Activated CD8-positive, alpha-beta memory T cell treated with anti-CD3 and anti-CD28 coated beads for 4 hours (primary cell): ENCODE results near the gene CACNG7.
A peak's percentile ranks its signal among the peaks of the same experiment; 100 is the strongest.
"Not testable (repeated sequence)": the region's sequence is repeated elsewhere in the genome, so short reads cannot be mapped to it uniquely, and the experiment has no call there.

Source experiments
- DNase-seq, 2 donors: peaks; one replicate each; pipeline ENCODE4 v3.0.0-alpha.2; 2020; ENCODE audit warnings: low read depth in 2 of 2

CACNG7 gene, protein sequence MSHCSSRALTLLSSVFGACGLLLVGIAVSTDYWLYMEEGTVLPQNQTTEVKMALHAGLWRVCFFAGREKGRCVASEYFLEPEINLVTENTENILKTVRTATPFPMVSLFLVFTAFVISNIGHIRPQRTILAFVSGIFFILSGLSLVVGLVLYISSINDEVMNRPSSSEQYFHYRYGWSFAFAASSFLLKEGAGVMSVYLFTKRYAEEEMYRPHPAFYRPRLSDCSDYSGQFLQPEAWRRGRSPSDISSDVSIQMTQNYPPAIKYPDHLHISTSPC

DNA sequence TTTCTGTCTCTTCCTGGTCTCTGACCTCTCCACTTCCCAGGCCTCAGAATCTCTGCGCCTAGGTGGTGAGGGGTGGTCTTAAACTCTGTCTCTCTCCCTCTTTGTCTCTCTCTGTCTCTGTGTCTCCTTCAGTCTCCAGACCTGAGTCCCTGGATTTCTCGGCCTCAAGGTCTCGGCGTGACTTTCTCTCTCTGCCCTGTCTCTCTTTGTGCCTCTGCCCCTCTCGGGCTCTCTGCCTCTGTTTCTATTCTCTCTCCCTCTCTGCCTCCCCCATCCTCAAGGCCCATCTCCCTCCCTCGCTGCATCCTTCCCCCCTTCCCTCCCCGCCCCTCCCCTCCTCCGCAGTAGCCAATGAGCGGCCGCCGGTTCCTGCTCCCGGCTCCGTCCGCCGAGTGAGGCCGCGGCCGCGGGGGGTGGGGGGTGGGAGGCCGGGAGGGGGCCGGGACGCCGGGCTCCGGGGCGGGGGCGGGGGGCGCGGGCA lies at the start of gene CACNG7:
TSS of gene CACNG7 (plus strand) at position 344 of the 481 bp plus-strand sequence. CDS start 3,554 bp downstream, outside the sequence.
- DNase-seq, result no peak

DNA sequence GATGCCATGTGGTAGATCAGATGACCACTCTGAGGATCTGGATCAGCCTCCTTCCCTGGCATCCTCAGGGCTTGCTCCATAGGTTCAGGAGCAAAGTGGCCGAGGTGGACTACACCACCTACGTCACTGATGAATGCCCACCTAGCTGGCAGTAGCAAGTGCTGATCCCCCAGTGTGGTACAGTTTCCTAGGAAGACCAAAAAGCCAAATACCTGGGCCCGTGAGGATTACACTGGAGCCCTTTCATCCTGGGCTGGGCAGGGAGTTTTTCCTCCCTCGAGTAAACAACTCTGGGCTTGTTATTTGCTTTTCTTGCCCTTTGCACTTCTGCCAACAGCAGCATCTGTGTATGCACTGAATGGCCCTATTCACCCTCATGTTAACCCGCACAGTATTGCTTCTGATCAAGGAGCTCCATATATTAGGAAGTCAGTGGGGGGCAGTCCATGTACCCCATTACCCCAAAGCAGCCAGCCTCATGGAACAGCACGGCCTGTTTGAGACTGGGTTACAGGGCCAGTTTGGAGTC lies 44.7 kb upstream of the CACNG7 start:
- no peak for DNase-seq

DNA sequence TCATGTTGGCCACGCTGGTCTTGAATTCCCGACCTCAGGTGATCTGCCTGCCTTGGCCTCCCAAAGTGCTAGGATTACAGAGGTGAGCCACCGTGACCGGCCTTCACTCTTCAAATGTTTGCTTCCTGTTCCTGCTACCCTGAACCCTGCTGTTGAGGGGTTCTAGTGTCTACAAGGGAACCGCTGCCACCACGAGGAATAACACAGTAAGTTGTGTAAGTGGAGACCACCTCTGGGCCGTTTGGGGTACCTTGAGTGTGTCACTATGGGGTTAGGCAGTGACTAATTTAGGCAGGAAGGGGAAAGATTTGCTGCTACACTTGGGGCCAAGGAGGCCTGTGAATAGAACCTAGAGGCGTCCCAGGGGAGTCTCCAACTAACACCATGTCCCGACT lies 43.6 kb upstream of the CACNG7 start:
- DNase-seq, result no peak

DNA sequence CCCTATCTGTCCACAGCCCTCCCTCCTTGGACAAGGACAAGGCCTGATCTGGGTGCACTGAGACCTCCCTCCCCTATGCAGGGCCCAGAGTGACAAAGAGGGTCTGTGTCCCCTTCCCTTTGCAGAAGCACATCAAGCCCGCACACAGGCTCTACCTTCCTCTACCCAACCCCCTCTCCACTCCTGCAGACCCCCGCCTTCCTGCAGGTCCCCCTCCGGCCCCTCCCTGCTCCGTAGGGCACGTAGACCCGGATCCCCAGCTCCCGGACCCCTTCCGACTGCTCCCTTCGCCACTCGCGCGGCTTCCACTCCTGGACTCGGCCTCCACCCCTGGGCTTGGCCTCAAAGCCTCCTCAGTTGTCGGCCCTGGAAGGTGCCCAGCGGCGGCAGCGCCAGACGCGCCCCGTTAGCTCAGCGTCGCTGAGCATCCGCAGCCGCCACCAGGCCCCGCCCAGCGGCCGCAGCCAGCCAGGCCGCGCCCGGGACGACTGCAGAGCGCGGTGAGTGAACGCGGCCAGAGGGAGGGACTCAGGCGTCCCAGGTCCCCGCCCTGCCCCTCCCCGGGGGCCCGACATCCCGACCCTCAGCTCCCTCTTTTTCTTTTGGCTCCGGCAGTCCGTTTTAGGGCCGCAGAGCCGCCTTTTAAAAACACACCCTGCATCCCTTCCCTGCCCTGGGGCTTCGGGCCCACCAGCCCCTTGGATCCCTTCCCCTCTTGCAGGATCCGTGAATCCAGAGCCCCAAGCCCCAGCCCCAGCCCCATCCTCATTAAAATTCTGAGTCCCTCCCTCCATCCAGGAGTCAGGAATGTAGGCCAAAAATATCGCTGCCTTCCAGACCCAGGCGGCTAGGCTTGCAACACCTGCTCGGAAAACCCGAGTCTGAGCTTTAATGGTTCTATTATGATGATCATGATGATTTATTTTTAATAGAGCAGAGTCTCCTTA lies 42.9 kb upstream of the CACNG7 start:
- DNase-seq, result no peak

DNA sequence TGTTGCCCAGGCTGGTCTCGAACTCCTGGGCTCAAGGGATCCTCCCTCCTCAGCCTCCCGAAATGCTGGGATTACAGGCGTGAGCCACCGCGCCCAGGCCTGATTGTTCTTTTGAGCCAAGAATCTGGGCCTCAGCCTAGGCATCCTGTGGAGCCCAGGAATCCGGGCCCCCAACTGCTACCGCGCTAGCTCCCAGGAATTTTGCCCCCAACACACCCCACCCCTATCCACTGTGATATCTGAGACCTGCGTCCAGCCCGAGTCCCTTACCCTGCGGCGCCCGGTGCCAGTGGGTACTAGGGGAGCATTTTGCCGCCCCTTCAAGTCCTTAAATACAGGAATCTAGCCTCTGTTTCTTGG lies 42.2 kb upstream of the CACNG7 start:
- no peak for DNase-seq

DNA sequence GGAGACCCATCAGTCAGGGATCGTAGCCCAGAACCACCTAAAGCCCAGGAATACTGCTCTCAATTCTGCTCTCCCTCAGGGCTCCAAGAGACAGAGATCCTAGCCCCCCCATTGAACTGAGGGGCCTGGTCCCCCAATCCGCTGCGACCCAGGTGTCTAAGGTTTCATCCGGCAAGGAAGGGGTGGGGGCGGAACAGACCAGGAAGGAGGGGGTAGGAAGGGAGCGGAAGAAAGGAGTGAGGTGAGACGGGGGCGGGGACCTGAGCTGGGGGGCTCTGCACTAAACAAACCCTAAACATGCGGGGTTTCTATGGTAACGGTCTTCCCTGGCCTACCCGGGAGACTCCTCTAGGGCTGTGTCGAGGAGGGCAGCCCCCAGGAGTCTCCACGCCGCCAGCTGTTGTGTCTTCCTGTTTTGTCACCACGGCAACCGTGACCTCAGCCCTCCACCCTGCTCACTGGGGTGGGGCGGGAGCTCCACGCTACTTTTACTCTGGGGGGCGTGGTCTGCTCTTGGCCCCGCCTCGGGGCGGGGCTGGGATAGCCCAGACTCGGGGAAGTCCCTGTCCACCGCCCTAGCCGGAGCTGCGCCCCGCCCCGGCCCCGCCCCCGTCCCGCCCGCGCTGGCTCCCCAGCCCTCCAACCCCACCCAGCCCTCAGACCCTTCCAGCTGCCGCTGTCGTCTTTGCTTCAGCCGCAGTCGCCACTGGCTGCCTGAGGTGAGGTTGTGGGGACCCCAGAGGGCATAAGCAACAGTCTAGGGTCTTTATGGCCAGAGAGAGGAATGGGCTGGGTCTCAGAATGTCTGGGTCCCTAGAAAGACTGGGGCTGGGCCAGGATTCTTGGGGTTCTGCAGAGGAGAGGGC lies 41.6 kb upstream of the CACNG7 start, which contains the start of gene MYADM:
TSS of gene MYADM (plus strand) at position 659 of the 866 bp plus-strand sequence. CDS start 5,647 bp downstream, outside the sequence.
- peak; percentile 98 to 99 for DNase-seq

DNA sequence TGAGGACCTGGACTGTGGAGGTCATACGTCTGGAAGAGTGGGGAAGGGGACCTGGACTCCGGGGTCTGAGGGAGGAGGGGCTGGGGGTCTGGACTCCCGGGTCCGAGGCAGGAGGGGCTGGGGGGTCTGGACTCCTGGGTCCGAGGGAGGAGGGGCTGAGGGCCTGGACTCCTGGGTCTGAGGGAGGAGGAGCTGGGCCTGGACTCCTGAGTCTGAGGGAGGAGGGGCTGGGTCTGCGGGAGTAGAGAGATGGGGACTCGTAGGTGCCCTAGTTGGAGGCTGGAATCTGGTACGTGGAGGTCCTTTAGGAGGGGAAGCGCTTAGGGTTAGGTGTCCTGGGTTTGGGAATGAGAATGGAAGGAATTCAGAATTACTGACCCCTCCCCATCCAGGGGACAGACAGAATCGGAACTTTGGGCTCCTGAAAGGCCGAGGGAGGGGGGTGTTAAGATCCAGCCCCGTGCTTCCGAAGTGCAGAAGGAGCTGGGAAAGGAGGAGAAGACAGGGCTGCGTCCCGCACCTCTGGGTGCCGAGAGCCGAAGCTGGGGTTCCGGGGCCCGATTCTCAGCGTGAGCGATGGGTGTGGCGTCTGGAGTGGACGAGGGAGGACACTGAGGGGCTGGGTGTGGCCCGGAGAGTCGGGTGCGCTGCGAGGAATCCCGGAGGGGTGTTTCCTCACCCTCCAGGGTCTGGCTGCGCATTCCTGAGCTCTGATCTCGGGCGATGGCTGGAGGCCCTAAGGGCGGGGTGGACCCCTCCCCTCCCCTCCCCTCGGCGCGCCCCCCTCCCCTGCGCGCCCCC lies 40.8 kb upstream of the CACNG7 start:
- no peak for DNase-seq

DNA sequence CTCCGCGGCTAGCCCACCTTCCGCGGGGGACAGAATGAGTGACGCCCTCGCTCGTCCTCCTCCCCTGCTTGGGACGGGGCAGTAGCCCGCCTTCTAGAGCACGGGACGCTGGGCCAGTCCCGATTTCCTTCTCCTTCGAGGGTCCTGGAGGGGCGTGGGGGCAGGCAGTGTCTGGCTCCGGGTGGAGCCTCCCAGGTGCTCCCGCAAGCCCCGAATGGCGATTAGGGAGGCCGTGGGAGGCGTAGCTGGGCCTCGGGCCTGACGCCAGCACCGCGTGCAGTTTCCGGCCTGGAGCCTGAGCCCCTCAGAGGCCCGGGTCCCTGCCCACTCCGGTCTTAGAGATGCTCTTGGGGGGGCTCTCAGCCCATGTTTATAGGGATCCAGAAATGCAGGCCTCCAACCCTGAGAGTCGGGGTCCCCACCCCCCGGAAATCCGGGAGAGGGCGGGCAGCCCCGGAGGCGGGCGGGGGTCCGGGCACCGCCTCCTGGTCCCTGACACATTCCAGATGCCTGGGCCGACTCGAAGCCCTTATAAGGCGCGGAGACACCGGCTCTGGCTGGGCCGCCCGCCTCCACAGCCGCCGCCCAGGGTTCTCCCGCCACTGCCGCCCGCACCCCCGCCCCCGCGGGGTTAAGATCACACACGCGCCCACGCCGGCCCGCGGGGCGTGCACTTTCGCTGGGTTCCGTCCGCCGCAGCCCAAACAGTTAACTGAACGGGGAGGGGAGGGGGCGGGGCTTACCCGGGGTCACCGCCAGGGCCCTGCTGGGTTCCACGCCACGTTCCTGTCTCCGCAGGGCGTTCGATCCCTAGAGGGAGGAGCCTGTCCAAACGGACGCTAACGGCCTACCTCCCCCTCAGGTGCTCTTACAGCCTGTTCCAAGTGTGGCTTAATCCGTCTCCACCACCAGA lies 39.9 kb upstream of the CACNG7 start:
- DNase-seq, result peak; percentile 76 to 81

DNA sequence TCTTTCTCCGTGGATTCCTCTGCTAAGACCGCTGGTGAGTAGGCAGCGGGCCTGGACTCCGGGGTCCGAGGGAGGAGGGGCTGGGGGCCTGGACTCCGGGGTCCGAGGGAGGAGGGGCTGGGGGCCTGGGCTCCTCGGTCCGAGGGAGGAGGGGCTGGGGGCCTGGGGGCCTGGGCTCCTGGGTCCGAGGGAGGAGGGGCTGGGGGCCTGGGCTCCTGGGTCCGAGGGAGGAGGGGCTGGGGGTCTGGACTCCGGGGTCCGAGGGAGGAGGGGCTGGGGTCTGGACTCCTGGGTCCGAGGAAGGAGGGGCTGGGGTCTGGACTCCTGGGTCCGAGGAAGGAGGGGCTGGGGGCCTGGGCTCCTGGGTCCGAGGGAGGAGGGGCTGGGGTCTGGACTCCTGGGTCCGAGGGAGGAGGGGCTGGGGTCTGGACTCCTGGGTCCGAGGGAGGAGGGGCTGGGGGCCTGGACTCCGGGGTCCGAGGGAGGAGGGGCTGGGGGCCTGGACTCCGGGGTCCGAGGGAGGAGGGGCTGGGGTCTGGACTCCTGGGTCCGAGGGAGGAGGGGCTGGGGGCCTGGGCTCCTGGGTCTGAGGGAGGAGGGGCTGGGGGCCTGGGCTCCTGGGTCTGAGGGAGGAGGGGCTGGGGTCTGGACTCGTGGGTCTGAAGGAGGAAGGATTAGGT lies 39.1 kb upstream of the CACNG7 start:
- not testable (repeated sequence) for DNase-seq

DNA sequence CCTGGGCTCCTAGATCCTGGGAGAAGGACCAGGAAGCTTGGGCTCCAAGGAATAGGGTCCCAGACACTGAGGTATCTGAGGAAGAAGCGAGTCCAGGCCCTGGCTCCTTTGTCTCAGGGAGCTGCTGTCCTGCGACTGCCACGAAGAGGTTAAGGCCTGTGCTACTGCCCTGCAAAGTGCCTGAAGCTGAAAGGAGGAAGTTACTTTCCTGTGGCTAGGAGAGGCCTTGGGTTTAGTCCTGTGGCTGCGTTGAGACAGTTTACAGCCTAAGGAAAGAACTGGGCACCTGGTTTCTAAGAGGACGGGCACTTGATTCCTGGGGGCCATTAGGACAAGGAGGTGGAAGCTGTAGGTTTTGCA lies 38.6 kb upstream of the CACNG7 start:
- DNase-seq, result no peak

DNA sequence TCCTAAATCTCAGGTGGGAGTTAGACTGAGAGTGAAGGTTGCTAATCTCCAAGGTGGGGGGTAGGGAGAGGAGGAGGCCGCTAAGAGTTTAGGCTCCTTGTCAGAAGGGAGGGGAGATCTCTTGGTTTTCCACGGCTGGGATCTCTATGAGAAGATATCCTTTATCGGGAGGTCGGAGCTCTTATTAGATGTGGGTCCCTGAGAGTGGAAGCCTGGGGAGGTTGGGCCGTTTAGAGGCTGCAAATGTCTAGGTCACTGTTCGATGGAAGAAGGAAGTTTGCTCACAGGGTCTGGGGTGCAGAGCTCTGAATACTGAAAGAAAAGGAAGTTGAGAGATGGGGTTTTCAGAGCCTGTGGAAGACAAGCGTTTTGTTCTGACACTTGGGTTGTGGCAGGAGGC lies 37.6 kb upstream of the CACNG7 start:
- no peak for DNase-seq

DNA sequence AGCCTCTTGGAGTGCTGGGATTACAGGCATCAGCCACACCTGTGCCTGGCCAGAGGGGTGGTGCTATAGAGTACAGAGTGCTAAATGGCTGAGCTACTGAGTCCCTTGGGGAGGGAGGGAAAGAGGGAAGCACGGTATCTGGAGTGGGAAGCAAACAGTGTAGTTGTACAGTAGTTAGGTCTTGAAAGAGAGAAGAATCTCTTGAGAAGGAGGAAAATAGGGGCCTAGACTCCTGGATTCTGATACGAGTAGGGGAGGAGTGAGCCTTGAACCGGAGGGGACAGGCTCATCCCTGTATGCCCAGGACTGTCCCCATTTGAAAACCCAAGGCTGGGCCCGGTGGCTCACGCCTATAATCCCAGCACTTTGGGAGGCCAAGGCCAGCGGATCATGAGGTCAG lies 36.3 kb upstream of the CACNG7 start:
- no peak for DNase-seq

DNA sequence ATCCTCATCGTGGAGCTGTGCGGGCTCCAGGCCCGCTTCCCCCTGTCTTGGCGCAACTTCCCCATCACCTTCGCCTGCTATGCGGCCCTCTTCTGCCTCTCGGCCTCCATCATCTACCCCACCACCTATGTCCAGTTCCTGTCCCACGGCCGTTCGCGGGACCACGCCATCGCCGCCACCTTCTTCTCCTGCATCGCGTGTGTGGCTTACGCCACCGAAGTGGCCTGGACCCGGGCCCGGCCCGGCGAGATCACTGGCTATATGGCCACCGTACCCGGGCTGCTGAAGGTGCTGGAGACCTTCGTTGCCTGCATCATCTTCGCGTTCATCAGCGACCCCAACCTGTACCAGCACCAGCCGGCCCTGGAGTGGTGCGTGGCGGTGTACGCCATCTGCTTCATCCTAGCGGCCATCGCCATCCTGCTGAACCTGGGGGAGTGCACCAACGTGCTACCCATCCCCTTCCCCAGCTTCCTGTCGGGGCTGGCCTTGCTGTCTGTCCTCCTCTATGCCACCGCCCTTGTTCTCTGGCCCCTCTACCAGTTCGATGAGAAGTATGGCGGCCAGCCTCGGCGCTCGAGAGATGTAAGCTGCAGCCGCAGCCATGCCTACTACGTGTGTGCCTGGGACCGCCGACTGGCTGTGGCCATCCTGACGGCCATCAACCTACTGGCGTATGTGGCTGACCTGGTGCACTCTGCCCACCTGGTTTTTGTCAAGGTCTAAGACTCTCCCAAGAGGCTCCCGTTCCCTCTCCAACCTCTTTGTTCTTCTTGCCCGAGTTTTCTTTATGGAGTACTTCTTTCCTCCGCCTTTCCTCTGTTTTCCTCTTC lies 35.1 kb upstream of the CACNG7 start:
- no peak for DNase-seq

DNA sequence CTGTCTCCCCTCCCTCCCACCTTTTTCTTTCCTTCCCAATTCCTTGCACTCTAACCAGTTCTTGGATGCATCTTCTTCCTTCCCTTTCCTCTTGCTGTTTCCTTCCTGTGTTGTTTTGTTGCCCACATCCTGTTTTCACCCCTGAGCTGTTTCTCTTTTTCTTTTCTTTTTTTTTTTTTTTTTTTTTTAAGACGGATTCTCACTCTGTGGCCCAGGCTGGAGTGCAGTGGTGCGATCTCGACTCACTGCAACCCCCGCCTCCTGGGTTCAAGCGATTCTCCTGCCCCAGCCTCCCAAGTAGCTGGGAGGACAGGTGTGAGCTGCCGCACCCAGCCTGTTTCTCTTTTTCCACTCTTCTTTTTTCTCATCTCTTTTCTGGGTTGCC lies 34.5 kb upstream of the CACNG7 start:
- no peak for DNase-seq

DNA sequence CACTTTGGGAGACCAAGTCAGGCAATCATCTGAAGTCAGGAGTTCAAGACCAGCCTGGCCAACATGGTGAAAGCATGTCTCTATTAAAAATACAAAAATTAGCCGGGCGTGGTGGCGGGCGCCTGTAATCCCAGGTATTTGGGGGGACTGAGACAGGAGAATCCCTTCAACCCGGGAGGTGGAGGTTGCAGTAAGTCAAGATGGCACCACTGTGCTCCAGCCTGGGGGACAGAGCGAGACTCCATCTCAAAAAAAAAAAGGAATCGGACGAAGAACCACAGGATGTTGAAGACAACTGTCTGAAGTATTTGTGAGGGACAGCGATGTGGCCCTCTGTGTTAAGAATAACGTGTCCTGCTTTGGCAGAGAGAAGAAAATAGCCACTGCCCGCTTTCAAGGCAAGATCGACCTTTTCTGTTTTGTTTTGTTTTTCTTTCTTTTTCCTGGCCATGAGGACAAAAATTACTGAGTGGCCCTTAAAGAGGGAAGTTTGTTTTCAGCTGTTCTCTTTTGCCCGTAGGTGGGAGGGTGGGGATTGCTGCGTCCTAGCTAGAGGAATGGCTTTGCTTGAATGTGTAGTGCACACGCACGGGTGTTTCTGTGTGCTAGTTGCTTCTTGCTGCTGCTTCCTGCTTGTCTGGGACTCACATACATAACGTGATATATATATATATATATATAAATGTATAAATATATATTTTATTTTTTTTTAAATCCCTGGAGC lies 33.3 kb upstream of the CACNG7 start:
- no peak for DNase-seq

DNA sequence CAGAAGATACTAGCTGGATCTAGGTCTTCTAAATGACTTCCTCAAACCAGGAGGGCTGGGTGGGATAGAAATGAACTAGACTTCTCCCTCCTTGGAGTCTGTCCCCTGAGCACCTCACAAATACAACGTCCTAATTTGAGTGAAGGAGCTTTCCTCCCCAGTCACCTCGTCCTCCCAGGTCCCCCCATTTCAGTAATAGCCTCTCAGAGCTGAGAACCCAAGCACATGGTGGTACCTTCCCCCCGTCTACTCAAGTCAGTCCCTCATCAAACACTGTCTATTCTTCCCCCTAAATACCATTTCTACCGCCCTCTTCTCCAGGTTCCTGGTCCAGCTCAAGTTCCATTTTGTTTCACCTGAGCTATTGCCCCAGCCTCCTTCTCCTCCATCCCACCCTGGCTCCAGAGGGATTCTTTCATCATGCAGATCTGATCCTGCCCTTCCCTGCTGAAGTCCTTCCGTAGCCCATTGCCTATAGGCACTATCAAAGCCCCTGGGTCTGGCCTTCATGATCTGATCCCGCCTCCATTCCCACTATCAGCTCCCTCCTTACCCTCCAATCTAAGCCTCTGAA lies 32.3 kb upstream of the CACNG7 start:
- no peak for DNase-seq

DNA sequence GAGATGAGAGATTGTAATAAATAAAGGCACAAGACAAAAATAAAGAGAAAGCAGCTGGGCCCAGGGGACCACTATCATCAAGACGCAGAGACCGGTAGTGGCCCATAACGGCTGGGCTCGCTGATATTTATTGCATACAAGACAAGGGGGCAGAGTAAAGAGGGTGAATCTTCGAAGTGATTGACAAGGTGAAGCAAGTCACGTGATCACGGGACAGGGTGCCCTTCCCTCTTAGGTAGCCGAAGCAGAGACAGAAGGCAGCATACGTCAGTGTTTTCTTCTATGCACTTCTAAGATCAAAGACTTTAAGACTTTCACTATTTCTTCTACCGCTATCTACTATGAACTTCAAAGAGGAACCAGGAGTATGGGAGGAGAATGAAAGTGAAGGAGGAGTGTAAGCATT lies 31.7 kb upstream of the CACNG7 start:
- no peak for DNase-seq
